ENCODE data around the gene PSMA5. TPM values are rescaled to one million over a fixed set of nuclear protein-coding genes. Genes with fewer than 3 reads are reported as not detected.
"Not testable (repeated sequence)": the region's sequence is repeated elsewhere in the genome, so short reads cannot be mapped to it uniquely, and the experiment has no call there.

Gene PSMA5
- total RNA-seq, 2 experiments from 2014 or later, result 170 to 189 TPM

DNA sequence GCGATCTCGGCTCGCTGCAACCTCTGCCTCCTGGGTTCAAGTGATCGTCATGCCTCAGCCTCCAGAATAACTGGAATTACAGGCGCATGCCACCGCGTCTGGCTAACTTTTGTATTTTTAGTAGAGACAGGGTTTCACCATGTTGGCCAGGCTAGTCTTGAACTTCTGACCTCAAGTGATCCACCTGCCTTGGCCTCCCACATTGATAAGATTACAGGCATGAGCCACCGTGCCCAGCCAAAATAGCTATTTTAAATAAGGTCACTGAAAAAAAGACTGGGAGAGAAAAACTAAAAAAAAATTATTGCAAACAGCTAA lies 31.0 kb downstream of the PSMA5 start:
- CTCF ChIA-PET, result interaction anchor here (8.7 kb wide), 1 partner anchor 117 kb away, joined by 144 read pairs; no protein-coding TSS in a partner anchor
- H3K27ac Mint-ChIP-seq; DNase-seq; H3K36me3 Mint-ChIP-seq (ENCODE audit: low read depth); POLR2A ChIA-PET; H3K9me3 Mint-ChIP-seq; H3K4me3 Mint-ChIP-seq: not testable (repeated sequence)
- peaks cover 25% of the 10 kb centered on the region for H3K4me1 Mint-ChIP-seq
- H3K27me3 Mint-ChIP-seq, result peaks cover 55% of the 10 kb centered on the region

DNA sequence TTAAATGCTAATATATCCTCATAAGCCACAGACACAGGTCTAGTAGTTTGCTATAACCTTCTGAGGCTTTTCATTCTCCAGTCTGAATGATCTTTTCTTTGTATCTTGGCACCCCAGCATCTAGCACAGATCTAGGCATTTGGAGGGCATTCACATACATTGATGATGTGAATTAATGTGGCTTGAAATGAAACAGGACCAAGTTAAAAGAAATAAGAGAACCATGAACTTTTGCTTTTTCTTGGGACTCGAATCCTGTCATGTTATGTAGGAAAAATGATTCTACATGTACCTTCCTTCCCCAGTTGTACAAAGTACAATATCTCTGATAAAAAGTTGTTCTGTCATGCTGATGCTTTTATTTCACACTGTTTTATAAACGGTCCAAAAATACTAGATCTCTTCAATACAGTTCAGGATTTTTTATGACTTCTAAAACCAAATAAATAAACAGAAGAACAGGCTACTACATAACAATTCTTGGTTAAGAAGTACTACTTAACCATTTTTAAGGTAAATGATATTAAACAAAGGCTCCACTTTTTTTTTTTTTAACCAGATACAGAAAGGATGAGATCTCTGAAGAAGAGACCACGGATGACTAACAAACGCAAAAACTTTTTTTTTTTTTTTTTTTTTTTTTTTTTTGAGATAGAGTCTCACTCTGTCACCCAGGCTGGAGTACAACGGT lies 31.5 kb downstream of the PSMA5 start:
- H3K27me3 Mint-ChIP-seq, result peaks cover 60% of the 10 kb centered on the region
- H3K4me1 Mint-ChIP-seq, result peaks cover 29% of the 10 kb centered on the region
- no peak for DNase-seq
- POLR2A ChIA-PET, result no interaction called here
- CTCF ChIA-PET, result interaction anchor here (8.7 kb wide), 1 partner anchor 117 kb away, joined by 144 read pairs; no protein-coding TSS in a partner anchor
- H3K27ac Mint-ChIP-seq, result no peak overlapping the region
- peaks cover 6% of the 10 kb centered on the region for H3K36me3 Mint-ChIP-seq (ENCODE audit: low read depth)
- no peak overlapping the region for H3K4me3 Mint-ChIP-seq
- H3K9me3 Mint-ChIP-seq, result no peaks in the 10 kb centered on the region

GRCh38 chr1:109393617-109394233 lies 32.5 kb downstream of the PSMA5 start:
- ChIA-PET POLR2A (no interaction called here), CTCF (no interaction called here)
- DNase-seq, result no peak
- Mint-ChIP-seq H3K4me1 (peaks cover 29% of the 10 kb centered on the region), H3K4me3 (no peak overlapping the region), H3K27me3 (peaks cover 62% of the 10 kb centered on the region), H3K27ac (no peak overlapping the region), H3K9me3 (no peaks in the 10 kb centered on the region), H3K36me3 (ENCODE audit: low read depth) (peaks cover 2% of the 10 kb centered on the region)

DNA sequence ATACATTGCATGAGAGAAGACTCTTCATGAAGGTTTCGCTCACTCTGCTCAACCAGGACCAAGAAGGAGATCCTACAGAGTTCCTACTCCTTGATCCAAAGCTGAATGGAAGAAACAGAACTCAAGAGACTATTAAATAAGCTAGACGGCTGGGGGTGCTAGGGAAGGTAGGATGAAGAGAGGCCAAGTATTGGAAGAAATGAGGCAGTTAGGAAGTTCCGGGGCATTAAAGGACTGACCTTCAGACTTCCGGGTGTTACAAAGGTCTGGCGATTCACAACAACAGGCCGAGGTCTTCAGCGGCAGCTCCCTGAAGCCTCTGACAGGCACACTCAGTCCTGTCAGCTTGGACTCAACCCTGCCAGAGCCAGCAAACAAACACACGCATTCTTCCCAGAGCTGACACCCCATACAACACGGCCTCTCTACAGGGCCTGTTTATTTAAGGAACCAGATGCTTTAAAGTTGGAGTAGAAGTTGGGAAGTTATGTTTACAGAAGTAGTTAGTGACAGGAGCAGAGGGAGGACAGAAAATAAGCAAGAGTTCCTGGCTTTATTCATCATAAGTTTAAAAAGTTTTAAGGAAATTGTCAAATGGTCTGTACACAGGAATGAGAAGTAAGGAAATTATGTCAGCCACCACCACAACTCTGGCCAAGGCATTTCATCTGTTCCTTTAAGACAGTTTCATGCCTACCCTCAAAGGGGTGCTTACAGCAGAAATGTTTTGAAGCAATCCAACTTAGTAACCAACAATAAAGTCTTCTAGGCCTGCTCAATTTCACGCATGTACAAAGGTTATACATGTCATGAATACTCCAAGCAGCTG lies 33.2 kb downstream of the PSMA5 start:
- CTCF ChIA-PET, result no interaction called here
- Mint-ChIP-seq H3K9me3 (no peaks in the 10 kb centered on the region), H3K27ac (no peak overlapping the region), H3K27me3 (peaks cover 57% of the 10 kb centered on the region), H3K4me3 (no peak overlapping the region), H3K4me1 (peaks cover 25% of the 10 kb centered on the region), H3K36me3 (ENCODE audit: low read depth) (peaks cover 2% of the 10 kb centered on the region)
- POLR2A ChIA-PET, result no interaction called here
- DNase-seq, result no peak

DNA sequence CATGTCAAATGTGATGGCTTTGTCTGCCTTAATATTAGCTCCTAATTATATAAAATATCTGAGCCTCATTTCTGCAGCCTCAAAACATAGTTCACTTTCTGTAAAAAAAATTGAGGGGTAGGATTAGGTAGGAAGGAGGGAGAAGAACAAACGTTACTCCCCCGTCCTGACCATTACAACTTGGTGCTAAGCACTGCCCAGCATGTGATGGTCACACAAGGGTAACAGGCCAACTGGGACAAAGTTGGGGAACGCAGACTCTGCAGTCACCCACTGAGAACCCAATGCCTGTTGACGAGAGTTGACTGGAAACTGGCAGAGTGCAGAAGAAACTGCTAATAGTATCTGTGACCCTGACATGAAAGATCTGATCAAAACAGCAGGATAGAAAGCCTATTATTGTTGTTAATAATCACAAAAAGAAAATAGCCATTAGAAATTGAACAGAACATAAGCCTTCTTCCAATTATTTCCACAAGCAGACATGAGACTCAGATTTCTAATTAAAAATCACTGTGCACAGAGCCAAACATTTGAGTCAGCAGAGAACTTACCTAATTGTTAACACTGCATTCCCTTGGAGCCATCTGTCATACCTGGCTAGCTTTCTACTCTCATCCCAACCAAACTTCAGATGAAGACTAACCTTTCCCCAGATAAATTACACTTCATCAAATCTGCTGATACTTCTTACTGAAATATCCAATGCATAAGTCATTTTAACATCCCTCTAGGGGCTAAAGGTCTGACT lies 34.0 kb downstream of the PSMA5 start:
- Mint-ChIP-seq H3K4me3 (no peak overlapping the region), H3K36me3 (ENCODE audit: low read depth) (peaks cover 2% of the 10 kb centered on the region), H3K9me3 (no peaks in the 10 kb centered on the region), H3K4me1 (peaks cover 23% of the 10 kb centered on the region), H3K27ac (no peak overlapping the region), H3K27me3 (peaks cover 57% of the 10 kb centered on the region)
- DNase-seq, result no peak
- CTCF ChIA-PET, result interaction anchor here (2.7 kb wide), 1 partner anchor 10 kb away, joined by 9 read pairs; no protein-coding TSS in a partner anchor
- POLR2A ChIA-PET, result no interaction called here

DNA sequence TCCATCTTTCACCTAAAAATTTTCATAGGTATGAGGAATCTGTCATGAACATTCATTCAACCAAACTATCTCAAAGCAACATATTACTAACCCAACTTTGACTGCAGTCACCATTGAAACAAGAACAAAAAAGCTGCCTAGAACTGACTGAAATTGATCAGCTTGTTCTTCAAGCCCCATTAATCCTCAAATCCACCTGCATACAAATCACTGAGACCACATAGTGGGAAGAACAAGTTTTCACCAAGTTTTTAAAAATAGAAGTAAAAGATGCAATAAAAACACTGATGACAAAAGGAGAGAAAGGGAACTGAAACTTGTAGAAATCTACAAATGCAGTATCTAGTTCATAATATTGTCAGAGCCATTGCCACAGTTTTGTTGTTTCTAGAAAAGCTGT lies 34.6 kb downstream of the PSMA5 start:
- Mint-ChIP-seq H3K27me3 (peaks cover 51% of the 10 kb centered on the region), H3K4me3 (no peak overlapping the region), H3K36me3 (ENCODE audit: low read depth) (peaks cover 2% of the 10 kb centered on the region), H3K27ac (no peak overlapping the region), H3K9me3 (no peaks in the 10 kb centered on the region), H3K4me1 (peaks cover 19% of the 10 kb centered on the region)
- POLR2A ChIA-PET, result no interaction called here
- DNase-seq, result no peak
- CTCF ChIA-PET, result interaction anchor here (2.7 kb wide), 1 partner anchor 10 kb away, joined by 9 read pairs; no protein-coding TSS in a partner anchor

DNA sequence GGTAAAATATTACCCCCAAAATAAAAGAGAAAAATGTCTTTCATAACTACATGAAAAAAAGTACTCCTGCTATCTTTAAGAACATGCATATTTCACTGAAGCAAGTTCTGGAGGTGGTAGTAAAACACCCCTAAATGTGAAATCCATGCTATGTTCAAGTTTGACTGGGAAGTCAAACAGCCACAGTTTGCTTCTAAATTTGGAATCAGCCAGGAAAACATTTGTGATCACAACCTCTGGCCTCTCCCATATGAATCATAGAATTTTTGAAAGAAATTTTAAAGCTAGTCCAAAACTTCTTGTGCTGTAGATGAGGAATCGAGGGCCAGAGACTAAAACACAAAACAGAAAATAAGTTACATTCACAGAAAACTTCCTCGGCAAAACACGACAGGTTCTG lies 35.1 kb downstream of the PSMA5 start:
- no peak overlapping the region for H3K27ac Mint-ChIP-seq
- no peaks in the 10 kb centered on the region for H3K9me3 Mint-ChIP-seq
- no peak for DNase-seq
- H3K36me3 Mint-ChIP-seq (ENCODE audit: low read depth), result peaks cover 2% of the 10 kb centered on the region
- no peak overlapping the region for H3K4me3 Mint-ChIP-seq
- H3K4me1 Mint-ChIP-seq, result peaks cover 21% of the 10 kb centered on the region
- ChIA-PET CTCF (interaction anchor here (1.6 to 2.7 kb wide), 2 partner anchors 9 to 114 kb away, joined by 5 to 9 read pairs; no protein-coding TSS in a partner anchor), POLR2A (no interaction called here)
- H3K27me3 Mint-ChIP-seq, result peaks cover 47% of the 10 kb centered on the region

DNA sequence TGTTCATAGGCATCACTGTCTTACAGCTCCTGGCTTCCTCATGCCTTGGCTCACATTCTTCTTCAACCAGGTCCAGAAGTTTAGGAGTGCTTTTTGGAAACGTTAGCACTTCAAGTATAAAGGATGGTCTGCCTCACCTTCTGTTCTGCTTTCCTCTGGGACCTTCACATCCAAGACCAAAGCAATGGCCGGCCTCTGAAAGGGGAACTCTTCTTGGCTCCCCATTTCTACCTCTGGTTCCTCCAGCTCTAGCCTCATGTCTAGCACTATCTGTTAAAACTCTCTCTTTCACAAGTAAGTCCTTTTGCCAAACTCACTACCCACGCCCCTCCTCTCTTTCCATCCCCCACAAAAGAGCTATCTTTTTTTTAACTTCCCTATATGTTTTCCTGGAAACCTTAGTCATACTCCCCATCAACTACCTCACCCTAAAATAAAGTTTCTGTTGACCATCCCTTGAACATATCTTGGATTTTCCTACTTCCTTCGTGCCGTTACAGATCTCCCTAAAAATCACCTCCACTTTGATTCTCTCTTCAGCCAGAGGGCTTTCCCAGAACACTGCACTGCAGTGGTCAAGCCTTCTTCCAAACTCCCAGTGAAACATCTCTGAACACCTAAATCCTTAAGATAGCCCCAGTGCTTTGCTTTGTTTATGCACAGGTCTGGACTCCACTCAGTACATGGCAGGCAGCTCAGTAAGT lies 36.5 kb downstream of the PSMA5 start:
- H3K9me3 Mint-ChIP-seq, result no peaks in the 10 kb centered on the region
- H3K4me3 Mint-ChIP-seq, result no peak overlapping the region
- ChIA-PET CTCF (interaction anchor here (0.7 to 2.7 kb wide), 4 partner anchors 8 to 545 kb away, joined by 3 to 9 read pairs (median 5); no protein-coding TSS in a partner anchor), POLR2A (interaction anchor here (1.0 to 1.5 kb wide), 3 partner anchors 9 to 97 kb away, joined by 3 to 5 read pairs (median 4); no protein-coding TSS in a partner anchor)
- peaks cover 21% of the 10 kb centered on the region for H3K4me1 Mint-ChIP-seq
- H3K27me3 Mint-ChIP-seq, result peaks cover 34% of the 10 kb centered on the region
- no peak for DNase-seq
- no peak overlapping the region for H3K27ac Mint-ChIP-seq
- H3K36me3 Mint-ChIP-seq (ENCODE audit: low read depth), result peaks cover 2% of the 10 kb centered on the region

GRCh38 chr1:109388884-109389637 lies 37.2 kb downstream of the PSMA5 start:
- Mint-ChIP-seq H3K27me3 (peaks cover 30% of the 10 kb centered on the region), H3K9me3 (no peaks in the 10 kb centered on the region), H3K36me3 (ENCODE audit: low read depth) (peaks cover 2% of the 10 kb centered on the region), H3K4me3 (no peak overlapping the region), H3K4me1 (peaks cover 21% of the 10 kb centered on the region), H3K27ac (no peak overlapping the region)
- CTCF ChIA-PET, result interaction anchor here (1.2 kb wide), 1 partner anchor 9 kb away, joined by 5 read pairs; no protein-coding TSS in a partner anchor
- no peak for DNase-seq
- POLR2A ChIA-PET, result interaction anchor here (1.1 to 1.5 kb wide), 2 partner anchors 36 to 97 kb away, joined by 3 to 4 read pairs; no protein-coding TSS in a partner anchor

DNA sequence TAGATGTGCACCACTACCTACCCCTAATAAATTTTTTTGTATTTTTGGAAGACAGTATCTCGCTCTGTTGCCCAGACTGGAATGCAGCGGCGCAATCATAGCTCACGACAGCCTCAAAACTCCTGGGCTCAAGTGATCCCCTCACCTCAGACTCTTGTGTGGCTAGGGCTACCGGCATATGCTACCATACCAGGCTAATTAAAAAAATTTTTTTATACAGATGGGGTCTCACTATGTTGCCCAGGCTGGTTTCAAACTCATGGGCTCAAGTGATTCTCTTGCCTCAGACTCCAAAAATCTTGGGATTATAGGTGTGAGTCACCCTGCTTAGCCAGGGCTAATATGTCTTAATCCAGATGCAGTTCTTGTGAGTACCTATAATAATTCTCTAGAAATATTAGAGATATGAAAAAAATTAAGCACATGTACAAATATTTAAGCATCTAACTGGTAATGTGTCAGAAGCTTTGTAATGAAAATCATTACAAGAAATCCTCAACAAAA lies 38.0 kb downstream of the PSMA5 start:
- CTCF ChIA-PET, result interaction anchor here (0.7 kb wide), 1 partner anchor 187 kb away, joined by 3 read pairs; no protein-coding TSS in a partner anchor
- H3K27ac Mint-ChIP-seq, result no peak overlapping the region

DNA sequence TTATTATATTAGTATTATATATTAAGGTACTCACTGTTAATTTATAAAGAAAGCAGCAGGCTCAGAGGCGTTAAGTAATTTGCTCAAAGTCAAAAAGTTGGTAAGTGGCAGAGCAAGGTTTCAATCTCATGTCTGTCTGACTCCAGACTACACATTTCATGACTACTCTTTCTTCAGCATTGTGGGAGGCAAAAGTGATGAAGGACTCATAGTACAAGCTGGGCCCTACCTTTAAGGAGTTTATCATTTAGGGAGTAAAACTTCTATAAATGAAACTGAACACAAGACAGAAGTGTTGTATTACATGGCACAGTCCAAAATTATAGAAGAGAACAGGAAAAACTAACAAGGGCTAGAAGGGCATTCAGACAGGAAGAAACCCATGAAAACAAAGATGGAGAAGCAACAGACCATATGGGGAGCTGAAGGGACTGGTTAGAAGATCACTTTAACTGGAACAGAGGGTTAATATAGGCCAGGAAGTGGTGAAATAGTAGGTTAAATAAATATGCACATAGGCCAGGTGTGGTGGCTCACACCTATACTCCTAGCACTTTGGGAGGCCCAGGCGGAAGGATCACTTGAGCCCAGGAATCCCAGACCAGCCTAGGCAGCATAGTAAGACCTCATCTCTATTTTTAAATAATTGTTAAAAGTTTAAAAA lies 40.1 kb downstream of the PSMA5 start:
- Mint-ChIP-seq H3K36me3 (ENCODE audit: low read depth) (peaks cover 2% of the 10 kb centered on the region), H3K4me1 (peaks cover 10% of the 10 kb centered on the region), H3K27ac (no peak overlapping the region), H3K27me3 (peaks cover 14% of the 10 kb centered on the region), H3K4me3 (no peak overlapping the region), H3K9me3 (no peaks in the 10 kb centered on the region)
- ChIA-PET CTCF (interaction anchor here (0.7 to 2.3 kb wide), 4 partner anchors 9 to 108 kb away, joined by 3 to 8 read pairs (median 6); no protein-coding TSS in a partner anchor), POLR2A (interaction anchor here (0.6 kb wide), 1 partner anchor 13 kb away, joined by 5 read pairs; no protein-coding TSS in a partner anchor)
- DNase-seq, result no peak

More for the DNA sequence above, 38.0 kb downstream of the PSMA5 start:
- H3K27me3 Mint-ChIP-seq, result peaks cover 27% of the 10 kb centered on the region
- no peaks in the 10 kb centered on the region for H3K9me3 Mint-ChIP-seq
- POLR2A ChIA-PET, result no interaction called here
- H3K36me3 Mint-ChIP-seq (ENCODE audit: low read depth), result peaks cover 2% of the 10 kb centered on the region
- peaks cover 21% of the 10 kb centered on the region for H3K4me1 Mint-ChIP-seq
- no peak for DNase-seq
- H3K4me3 Mint-ChIP-seq, result no peak overlapping the region

Data from activated CD4-positive, alpha-beta memory T cell treated with anti-CD3 and anti-CD28 coated beads, Interleukin-2, amount 10 ng/mL, durations not matched to agents 7 days and 5 days (primary cell).